ENCODE results near the gene TUBGCP6. TPM values are rescaled to one million over a fixed set of nuclear protein-coding genes. Genes with fewer than 3 reads are reported as not detected.

Gene TUBGCP6
- total and polyA plus RNA-seq, 2 experiments from 2014 or later, result 18.6 to 47.1 TPM

DNA sequence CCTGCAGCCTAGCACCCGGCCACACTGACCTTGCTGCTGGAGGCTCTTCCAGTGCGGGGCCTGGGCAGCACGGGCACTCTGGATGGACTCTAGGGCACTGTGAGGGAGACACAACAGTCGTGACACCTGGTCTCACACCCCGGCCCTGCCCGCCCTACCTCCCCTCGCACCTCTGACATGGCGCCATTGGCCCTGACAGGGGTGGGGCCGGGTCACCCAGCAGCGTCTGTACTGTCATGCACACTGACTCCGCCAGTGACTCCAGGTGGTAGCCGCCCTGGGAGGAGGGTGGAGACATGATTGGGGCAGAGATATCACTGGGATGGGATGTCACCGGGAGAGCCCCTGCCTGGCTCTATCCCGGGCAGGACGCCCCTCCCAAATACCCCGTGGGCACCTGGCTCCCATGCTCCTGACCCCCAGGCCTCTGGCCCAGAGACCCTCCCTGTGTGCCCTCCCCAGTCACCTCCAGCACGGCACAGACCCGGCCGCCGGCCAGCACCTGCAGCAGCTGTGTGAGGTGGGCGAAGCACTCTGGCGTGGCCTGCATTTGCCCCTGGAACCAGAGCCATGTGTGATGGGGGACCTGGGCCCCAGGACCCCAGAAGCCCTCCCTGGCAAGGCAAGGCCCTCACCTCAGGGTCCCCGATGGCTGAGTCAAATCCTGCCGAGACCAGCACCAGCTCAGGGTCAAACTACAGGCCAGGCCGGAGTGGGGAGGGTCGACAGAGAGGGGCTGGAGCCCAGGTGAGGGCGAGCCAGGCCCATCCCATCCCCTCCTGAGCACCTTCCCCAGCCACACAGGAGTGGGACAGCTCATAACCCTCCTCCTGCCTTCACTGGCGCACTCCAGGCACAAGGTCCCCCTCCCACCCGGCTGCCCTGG, 3.6 kb upstream of the TUBGCP6 start:
- Histone ChIP-seq H4K20me1 (replicated peaks; ENCODE audit: insufficient read depth) (peaks cover 3% of the 10 kb centered on the region; the same call in 1 of the 2 replicates), H3K4me2 (no peak overlapping the region), H3K9me2 (ENCODE audit: insufficient read depth) (no peaks in the 10 kb centered on the region), H3K4me1 (ENCODE audit: insufficient read depth) (peaks cover 11% of the 10 kb centered on the region), H3K4me3 (no peak overlapping the region), H3K79me2 (replicated peaks; ENCODE audit: insufficient read depth) (peaks cover 12% of the 10 kb centered on the region), H3F3A (replicated peaks; ENCODE audit: low read depth) (peaks cover 6% of the 10 kb centered on the region), H2AFZ (no peak overlapping the region), H3K27me3 (ENCODE audit: insufficient read depth) (no peaks in the 10 kb centered on the region), H3K36me3 (ENCODE audit: insufficient read depth) (no peaks in the 10 kb centered on the region), H3K27ac (ENCODE audit: low read depth) (no peak overlapping the region)
- no peaks in the 10 kb centered on the region for H3K9me3 Mint-ChIP-seq
- no peak overlapping the region for H3K4me3 Mint-ChIP-seq
- DNase-seq (ENCODE audit: low spot score) (no peak), ATAC-seq (no peak)
- peaks cover 12% of the 10 kb centered on the region for H3K27me3 Mint-ChIP-seq (ENCODE audit: insufficient read depth, low read depth, poor library complexity)
- H3K27ac Mint-ChIP-seq, result no peak overlapping the region
- H3K4me1 Mint-ChIP-seq, result peaks cover 18% of the 10 kb centered on the region
- TF ChIP-seq, protein P1, sequence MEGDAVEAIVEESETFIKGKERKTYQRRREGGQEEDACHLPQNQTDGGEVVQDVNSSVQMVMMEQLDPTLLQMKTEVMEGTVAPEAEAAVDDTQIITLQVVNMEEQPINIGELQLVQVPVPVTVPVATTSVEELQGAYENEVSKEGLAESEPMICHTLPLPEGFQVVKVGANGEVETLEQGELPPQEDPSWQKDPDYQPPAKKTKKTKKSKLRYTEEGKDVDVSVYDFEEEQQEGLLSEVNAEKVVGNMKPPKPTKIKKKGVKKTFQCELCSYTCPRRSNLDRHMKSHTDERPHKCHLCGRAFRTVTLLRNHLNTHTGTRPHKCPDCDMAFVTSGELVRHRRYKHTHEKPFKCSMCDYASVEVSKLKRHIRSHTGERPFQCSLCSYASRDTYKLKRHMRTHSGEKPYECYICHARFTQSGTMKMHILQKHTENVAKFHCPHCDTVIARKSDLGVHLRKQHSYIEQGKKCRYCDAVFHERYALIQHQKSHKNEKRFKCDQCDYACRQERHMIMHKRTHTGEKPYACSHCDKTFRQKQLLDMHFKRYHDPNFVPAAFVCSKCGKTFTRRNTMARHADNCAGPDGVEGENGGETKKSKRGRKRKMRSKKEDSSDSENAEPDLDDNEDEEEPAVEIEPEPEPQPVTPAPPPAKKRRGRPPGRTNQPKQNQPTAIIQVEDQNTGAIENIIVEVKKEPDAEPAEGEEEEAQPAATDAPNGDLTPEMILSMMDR (conservative IDR thresholded peaks at IDR 0.05; ENCODE audit: low read depth in 2 of 2), result no peak
- TF ChIP-seq, protein P2, sequence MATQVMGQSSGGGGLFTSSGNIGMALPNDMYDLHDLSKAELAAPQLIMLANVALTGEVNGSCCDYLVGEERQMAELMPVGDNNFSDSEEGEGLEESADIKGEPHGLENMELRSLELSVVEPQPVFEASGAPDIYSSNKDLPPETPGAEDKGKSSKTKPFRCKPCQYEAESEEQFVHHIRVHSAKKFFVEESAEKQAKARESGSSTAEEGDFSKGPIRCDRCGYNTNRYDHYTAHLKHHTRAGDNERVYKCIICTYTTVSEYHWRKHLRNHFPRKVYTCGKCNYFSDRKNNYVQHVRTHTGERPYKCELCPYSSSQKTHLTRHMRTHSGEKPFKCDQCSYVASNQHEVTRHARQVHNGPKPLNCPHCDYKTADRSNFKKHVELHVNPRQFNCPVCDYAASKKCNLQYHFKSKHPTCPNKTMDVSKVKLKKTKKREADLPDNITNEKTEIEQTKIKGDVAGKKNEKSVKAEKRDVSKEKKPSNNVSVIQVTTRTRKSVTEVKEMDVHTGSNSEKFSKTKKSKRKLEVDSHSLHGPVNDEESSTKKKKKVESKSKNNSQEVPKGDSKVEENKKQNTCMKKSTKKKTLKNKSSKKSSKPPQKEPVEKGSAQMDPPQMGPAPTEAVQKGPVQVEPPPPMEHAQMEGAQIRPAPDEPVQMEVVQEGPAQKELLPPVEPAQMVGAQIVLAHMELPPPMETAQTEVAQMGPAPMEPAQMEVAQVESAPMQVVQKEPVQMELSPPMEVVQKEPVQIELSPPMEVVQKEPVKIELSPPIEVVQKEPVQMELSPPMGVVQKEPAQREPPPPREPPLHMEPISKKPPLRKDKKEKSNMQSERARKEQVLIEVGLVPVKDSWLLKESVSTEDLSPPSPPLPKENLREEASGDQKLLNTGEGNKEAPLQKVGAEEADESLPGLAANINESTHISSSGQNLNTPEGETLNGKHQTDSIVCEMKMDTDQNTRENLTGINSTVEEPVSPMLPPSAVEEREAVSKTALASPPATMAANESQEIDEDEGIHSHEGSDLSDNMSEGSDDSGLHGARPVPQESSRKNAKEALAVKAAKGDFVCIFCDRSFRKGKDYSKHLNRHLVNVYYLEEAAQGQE (IDR thresholded peaks at IDR 0.05; ENCODE audit: unreplicated experiment), result no peak
- TF ChIP-seq ZNF114 (CRISPR knock-in tag; IDR thresholded peaks at IDR 0.05) (no peak), POLR2AphosphoS5 (IDR thresholded peaks at IDR 0.05; ENCODE audit: low read depth) (no peak), CREB1 (CRISPR knock-in tag; IDR thresholded peaks at IDR 0.05; ENCODE audit: low read depth) (no peak), ZNF331 (CRISPR knock-in tag; IDR thresholded peaks at IDR 0.05; ENCODE audit: low read depth) (no peak), STAT1 (IDR thresholded peaks at IDR 0.05; ENCODE audit: unreplicated experiment) (no peak), EZH2 (IDR thresholded peaks at IDR 0.05; ENCODE audit: low read depth, unreplicated experiment) (no peak)
- peaks cover 11% of the 10 kb centered on the region; the same call in 2 of the 3 replicates for H3K36me3 Mint-ChIP-seq (ENCODE audit: low read depth)

DNA sequence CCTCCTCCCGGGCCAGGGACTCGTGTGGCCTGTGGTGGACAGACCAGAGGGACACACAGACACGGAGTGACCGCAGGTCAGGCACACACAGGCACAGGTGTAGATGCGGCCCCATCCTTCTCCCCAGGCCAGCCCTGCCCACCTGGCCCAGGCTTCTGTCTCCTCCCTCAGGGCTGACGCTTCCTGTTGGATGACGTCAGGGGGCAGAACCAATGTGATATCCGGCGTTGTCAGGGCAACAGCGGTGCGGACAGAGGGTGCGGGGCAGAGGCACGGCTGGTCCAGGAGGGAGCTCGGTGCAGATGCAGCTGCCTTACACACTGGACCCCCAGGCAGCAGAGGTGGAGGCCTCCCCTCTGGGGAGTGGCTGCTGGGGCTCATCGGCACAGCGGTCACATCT, 2.9 kb upstream of the TUBGCP6 start:
- peak overlapping the region; percentile 36; the same call in 2 of the 3 replicates for H3K4me3 Mint-ChIP-seq
- no peaks in the 10 kb centered on the region for H3K9me2 ChIP-seq (ENCODE audit: insufficient read depth)
- no peak overlapping the region for H2AFZ ChIP-seq
- no peak overlapping the region for H3K4me2 ChIP-seq
- peaks cover 20% of the 10 kb centered on the region for H3K4me1 Mint-ChIP-seq
- peak overlapping the region; percentile 52; the same call in 1 of the 2 replicates for H3K27ac Mint-ChIP-seq
- H3K4me1 ChIP-seq (ENCODE audit: insufficient read depth), result peaks cover 12% of the 10 kb centered on the region
- DNase-seq (ENCODE audit: low spot score) (peak; percentile 87), ATAC-seq (peak; percentile 2)
- H3K36me3 ChIP-seq (ENCODE audit: insufficient read depth), result no peaks in the 10 kb centered on the region
- peaks cover 3% of the 10 kb centered on the region; the same call in 1 of the 2 replicates for H4K20me1 ChIP-seq (replicated peaks; ENCODE audit: insufficient read depth)
- peaks cover 6% of the 10 kb centered on the region for H3F3A ChIP-seq (replicated peaks; ENCODE audit: low read depth)
- no peak for TF ChIP-seq NANOG (IDR thresholded peaks at IDR 0.05; ENCODE audit: borderline replicate concordance)
- peak; percentile 88 for TF ChIP-seq CREB1 (CRISPR knock-in tag; IDR thresholded peaks at IDR 0.05; ENCODE audit: low read depth)
- 0 out of 2 replicates have a peak, but pooled peaks have one; percentile 40 for TF ChIP-seq POLR2AphosphoS5 (IDR thresholded peaks at IDR 0.05; ENCODE audit: low read depth)
- H3K27me3 ChIP-seq (ENCODE audit: insufficient read depth), result no peaks in the 10 kb centered on the region
- H3K79me2 ChIP-seq (replicated peaks; ENCODE audit: insufficient read depth), result peaks cover 19% of the 10 kb centered on the region
- H3K4me3 ChIP-seq, result no peak overlapping the region
- peaks cover 11% of the 10 kb centered on the region; the same call in 2 of the 3 replicates for H3K36me3 Mint-ChIP-seq (ENCODE audit: low read depth)
- no peak overlapping the region for H3K27ac ChIP-seq (ENCODE audit: low read depth)
- peaks cover 12% of the 10 kb centered on the region for H3K27me3 Mint-ChIP-seq (ENCODE audit: insufficient read depth, low read depth, poor library complexity)
- no peaks in the 10 kb centered on the region for H3K9me3 Mint-ChIP-seq
